Measurements from ENCODE around the gene NHSL1.

Gene NHSL1

DNA sequence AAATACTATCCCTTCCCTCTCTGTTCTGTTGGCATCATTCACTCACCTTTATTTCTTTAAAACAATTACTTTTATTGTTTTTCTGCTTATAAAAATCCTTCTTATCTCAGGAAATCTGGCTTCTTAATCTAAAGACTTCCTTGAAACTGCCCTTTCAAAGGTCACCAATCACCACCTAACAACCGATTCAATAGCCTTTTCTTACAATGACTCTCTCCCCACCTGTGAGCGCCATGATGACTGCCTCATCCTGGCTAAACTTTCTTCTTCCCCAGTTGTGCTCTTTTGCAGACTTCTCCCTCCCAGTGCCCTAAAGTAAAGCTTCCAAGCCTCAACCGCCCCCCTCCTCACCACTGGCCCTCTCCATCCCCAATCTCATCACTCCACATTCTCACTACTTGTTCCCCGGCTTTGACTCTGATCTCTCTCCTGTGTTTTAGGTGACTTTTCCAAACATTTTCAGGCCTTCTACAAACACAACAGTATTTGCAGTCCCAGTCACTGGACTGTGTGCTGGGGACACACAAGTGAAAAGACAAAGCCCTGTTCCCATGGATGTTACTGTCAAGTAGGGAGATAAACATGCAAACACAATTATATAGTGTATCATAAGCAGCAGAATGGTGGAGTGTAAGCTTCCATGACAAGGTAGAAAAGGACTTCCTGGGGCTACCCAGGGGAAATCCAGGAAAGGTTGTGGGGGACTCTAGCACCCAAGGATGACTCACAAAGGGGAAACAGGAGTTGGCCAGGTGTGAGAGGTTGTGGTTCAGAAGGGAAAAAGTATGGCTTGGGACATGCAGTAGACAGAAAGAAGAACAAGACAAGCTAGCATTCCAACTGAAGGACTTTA lies 12.8 kb downstream of the NHSL1 start:
- DNase-seq (ENCODE audit: low read depth in 1 of 2, low spot score in 1 of 2): no peak
- in situ Hi-C loops (cut with HindIII; ENCODE audit: low pct_unique_long_range_greater_than_20kb, low sequenced_read_pairs): no loop called here
- no peak for TF ChIP-seq JUND (IDR thresholded peaks at IDR 0.05; ENCODE audit: low read depth)

- in situ Hi-C loops (cut with HindIII; ENCODE audit: low pct_unique_long_range_greater_than_20kb, low sequenced_read_pairs): no loop called here
- TF ChIP-seq JUND (IDR thresholded peaks at IDR 0.05; ENCODE audit: low read depth): no peak
- no peak for DNase-seq (ENCODE audit: low read depth in 1 of 2, low spot score in 1 of 2)
These were observed 13.6 kb downstream of the NHSL1 start for GRCh38 chr6:138485586-138486248.

DNA sequence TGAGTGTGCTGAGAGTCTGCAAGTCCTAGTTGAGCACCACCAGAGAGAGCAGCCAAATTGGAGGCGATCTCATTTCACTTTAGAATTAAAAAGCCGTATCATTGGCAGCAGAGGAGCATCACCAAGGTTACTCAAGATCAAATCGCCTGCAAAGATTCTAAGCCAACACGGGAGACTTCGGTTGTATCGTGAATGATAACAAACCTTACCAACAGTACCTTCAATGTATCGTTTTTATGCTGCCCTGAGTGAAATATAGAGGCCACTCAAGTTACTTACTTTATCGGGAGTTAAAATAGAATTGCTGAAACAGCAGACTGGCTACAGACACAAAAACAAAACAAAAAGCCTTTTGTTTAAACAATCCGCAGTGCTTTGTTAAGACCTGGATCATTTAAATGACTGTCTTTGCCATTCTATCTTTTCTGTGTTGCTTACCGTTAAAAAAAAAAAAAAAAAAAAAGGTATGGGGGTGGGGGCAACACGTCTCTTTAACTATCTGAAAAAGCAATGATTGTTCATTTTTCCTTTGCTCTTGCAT lies 14.2 kb downstream of the NHSL1 start:
- no peak for DNase-seq (ENCODE audit: low read depth in 1 of 2, low spot score in 1 of 2)
- TF ChIP-seq JUND (IDR thresholded peaks at IDR 0.05; ENCODE audit: low read depth): no peak

GRCh38 chr6:138484018-138484731 lies 15.1 kb downstream of the NHSL1 start:
- TF ChIP-seq JUND (IDR thresholded peaks at IDR 0.05; ENCODE audit: low read depth): no peak
- DNase-seq (ENCODE audit: low read depth in 1 of 2, low spot score in 1 of 2): no peak
- in situ Hi-C loops (cut with HindIII; ENCODE audit: low pct_unique_long_range_greater_than_20kb, low sequenced_read_pairs): no loop called here

More for the DNA sequence above, 14.2 kb downstream of the NHSL1 start:
- in situ Hi-C loops (cut with HindIII; ENCODE audit: low pct_unique_long_range_greater_than_20kb, low sequenced_read_pairs): no loop called here

DNA sequence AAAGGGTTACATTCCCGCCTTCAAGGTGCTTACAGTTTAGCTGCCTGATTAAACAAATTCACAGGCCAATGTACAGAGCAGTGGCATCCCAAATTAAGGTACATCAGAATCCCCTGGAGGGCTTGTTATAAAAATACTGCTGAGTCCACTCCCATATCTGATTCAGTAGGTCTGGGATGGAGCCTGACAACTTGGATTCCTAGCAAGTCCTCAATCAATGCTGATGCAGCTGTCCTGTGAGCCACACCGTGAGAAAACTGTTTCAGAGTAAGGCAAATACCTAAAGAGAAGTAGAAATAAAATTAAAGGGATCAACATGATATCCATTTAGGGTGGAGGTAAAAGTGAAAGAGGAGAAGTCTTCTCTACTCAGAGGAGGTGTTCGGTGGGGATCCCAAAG lies 16.5 kb downstream of the NHSL1 start:
- TF ChIP-seq JUND (IDR thresholded peaks at IDR 0.05; ENCODE audit: low read depth): no peak
- in situ Hi-C loops (cut with HindIII; ENCODE audit: low pct_unique_long_range_greater_than_20kb, low sequenced_read_pairs): no loop called here

GRCh38 chr6:138480279-138480949 lies 18.9 kb downstream of the NHSL1 start:
- TF ChIP-seq JUND (IDR thresholded peaks at IDR 0.05; ENCODE audit: low read depth): no peak

More for the DNA sequence above, 16.5 kb downstream of the NHSL1 start:
- DNase-seq (ENCODE audit: low read depth in 1 of 2, low spot score in 1 of 2): no peak

GRCh38 chr6:138477913-138478539 lies 21.3 kb downstream of the NHSL1 start:
- in situ Hi-C loops (cut with HindIII; ENCODE audit: low pct_unique_long_range_greater_than_20kb, low sequenced_read_pairs): no loop called here
- DNase-seq (ENCODE audit: low read depth in 1 of 2, low spot score in 1 of 2): no peak

More at GRCh38 chr6:138480279-138480949, 18.9 kb downstream of the NHSL1 start:
- in situ Hi-C loops (cut with HindIII; ENCODE audit: low pct_unique_long_range_greater_than_20kb, low sequenced_read_pairs): no loop called here
- DNase-seq (ENCODE audit: low read depth in 1 of 2, low spot score in 1 of 2): no peak

DNA sequence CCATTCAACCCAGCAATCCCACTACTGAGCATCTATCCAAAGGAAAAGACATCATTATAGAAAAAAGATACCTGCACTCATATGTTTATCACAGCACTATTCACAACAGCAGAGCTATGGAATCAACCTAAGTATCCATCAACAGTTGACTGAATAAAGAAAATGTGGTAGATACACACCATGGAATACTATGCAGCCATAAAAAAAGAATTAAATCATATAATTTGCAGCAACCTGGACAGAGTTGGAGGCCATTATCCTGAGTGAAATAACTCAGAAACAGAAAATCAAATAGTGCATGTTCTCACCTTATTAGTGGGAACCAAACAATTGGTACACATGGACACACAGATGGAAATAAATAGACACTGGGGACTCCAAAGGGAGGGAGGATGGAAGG lies 23.2 kb downstream of the NHSL1 start:
- in situ Hi-C loops (cut with HindIII; ENCODE audit: low pct_unique_long_range_greater_than_20kb, low sequenced_read_pairs): no loop called here
- no peak for TF ChIP-seq JUND (IDR thresholded peaks at IDR 0.05; ENCODE audit: low read depth)
- DNase-seq (ENCODE audit: low read depth in 1 of 2, low spot score in 1 of 2): no peak

More at GRCh38 chr6:138477913-138478539, 21.3 kb downstream of the NHSL1 start:
- TF ChIP-seq JUND (IDR thresholded peaks at IDR 0.05; ENCODE audit: low read depth): no peak

DNA sequence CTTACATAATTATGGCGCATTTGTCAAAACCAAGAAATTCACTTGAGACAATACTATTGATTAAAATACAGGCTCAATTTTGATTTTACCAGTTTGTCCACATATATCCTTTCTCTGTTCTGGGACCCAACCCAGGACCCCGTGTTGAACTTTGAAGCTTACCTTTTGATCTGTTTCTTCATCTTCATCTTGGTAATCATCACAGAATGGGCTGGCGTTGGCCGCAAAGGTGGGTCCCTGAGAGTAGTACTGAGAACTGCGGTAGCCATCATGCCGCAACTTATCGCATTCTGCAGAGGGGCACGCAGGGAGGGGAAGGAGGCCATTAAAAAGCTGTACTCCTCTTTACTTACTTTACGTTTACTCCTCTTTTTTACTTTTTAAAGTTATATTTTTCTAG lies 26.1 kb downstream of the NHSL1 start:
- no peak for DNase-seq (ENCODE audit: low read depth in 1 of 2, low spot score in 1 of 2)
- no peak for TF ChIP-seq JUND (IDR thresholded peaks at IDR 0.05; ENCODE audit: low read depth)
- in situ Hi-C loops (cut with HindIII; ENCODE audit: low pct_unique_long_range_greater_than_20kb, low sequenced_read_pairs): no loop called here

DNA sequence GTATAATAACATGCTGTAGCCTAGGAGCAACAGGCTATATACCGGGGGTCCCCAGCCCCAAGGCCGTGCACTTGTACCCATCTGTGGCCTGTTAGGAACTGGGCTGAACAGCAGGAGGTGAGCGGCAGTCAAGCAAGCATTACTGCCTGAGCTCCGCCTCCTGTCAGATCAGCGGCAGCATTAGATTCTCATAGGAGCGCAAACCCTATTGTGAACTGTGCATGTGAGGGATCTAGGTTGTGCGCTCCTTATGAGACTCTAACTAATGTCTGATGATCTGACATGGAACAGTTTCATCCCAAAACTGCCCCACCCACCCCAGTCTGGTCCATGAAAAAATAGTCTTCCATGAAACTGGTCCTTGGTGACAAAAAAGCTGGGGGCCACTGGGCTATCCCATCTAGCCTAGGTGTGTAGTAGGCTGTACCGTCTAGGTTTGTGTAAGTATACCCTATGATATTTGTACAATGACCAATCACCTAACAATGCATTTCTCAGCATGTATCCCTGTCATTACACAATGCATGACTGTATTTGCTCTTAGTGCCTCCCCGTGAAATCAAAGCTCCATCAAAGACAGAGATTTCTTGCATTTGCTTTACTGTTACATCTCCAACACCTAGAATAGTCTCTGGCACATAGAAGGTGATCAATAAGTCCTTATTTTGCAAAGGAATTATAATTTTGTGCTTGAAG lies 30.8 kb downstream of the NHSL1 start:
- DNase-seq (ENCODE audit: low read depth in 1 of 2, low spot score in 1 of 2): peak in 1 of 2 experiments; percentile 22
- in situ Hi-C loops (cut with HindIII; ENCODE audit: low pct_unique_long_range_greater_than_20kb, low sequenced_read_pairs): no loop called here
- no peak for TF ChIP-seq JUND (IDR thresholded peaks at IDR 0.05; ENCODE audit: low read depth)

- TF ChIP-seq JUND (IDR thresholded peaks at IDR 0.05; ENCODE audit: low read depth): no peak
- no peak for DNase-seq (ENCODE audit: low read depth in 1 of 2, low spot score in 1 of 2)
- in situ Hi-C loops (cut with HindIII; ENCODE audit: low pct_unique_long_range_greater_than_20kb, low sequenced_read_pairs): no loop called here
These were observed 31.4 kb downstream of the NHSL1 start for GRCh38 chr6:138467901-138468300.

Data from T47D (cell line).